Naive thymus-derived CD8-positive, alpha-beta T cell (primary cell): ENCODE measurements around the gene GPR35. TPM values are rescaled to one million over a fixed set of nuclear protein-coding genes. Genes with fewer than 3 reads are reported as not detected.
"Not testable (repeated sequence)": the region's sequence is repeated elsewhere in the genome, so short reads cannot be mapped to it uniquely, and the experiment has no call there.

ENCODE experiments used
- ATAC-seq, 2 donors: fragments of 150-1000 bp; cut with Tn5 transposase in 1 of 2; sonication (Bioruptor Pico), chemical (Tn5 transposase) in 1 of 2; 1 replicate in 1 of 2; 2 replicates in 1 of 2; pipeline ENCODE4 v1.10.0; 2021; ENCODE audit warnings: mild to moderate bottlenecking in 2 of 2, moderate library complexity in 2 of 2
- POLR2A ChIA-PET: fragments of 350-600 bp; sonication (Branson Sonifier 250); formaldehyde crosslinking; loops from one replicate; lab custom pipeline; 2021; ENCODE audit warnings: antibody characterized with exemption; lab: Charles Lee
- DNase-seq, 10 donors: peaks; one replicate each; pipeline versions ENCODE4 v3.0.0 to v3.0.0-alpha.2; 2020 to 2022
- H3K27ac Mint-ChIP-seq, 10 donors: one replicate each; pipeline ENCODE4 v1.8.0; 2020 to 2022; ENCODE audit warnings: mild to moderate bottlenecking in 10 of 10, mixed read lengths in 10 of 10, moderate library complexity in 4 of 10, inconsistent platforms in 1 of 10
- H3K27me3 Mint-ChIP-seq, 5 donors: one replicate each; pipeline ENCODE4 v1.8.0; 2021 to 2022; ENCODE audit warnings: mixed read lengths in 5 of 5
- H3K36me3 Mint-ChIP-seq, 3 donors: one replicate each; pipeline ENCODE4 v1.8.0; 2020 to 2022; ENCODE audit warnings: mixed read lengths in 3 of 3, mild to moderate bottlenecking in 2 of 3, inconsistent platforms in 1 of 3
- H3K4me1 Mint-ChIP-seq, 4 donors: one replicate each; pipeline ENCODE4 v1.8.0; 2021 to 2022; ENCODE audit warnings: mixed read lengths in 4 of 4
- H3K4me3 Mint-ChIP-seq, 10 donors: one replicate each; pipeline ENCODE4 v1.8.0; 2020 to 2022; ENCODE audit warnings: mild to moderate bottlenecking in 10 of 10, mixed read lengths in 10 of 10, moderate library complexity in 6 of 10, inconsistent platforms in 1 of 10
- H3K9me3 Mint-ChIP-seq, 9 donors: one replicate each; pipeline ENCODE4 v1.8.0; 2020 to 2022; ENCODE audit warnings: mixed read lengths in 9 of 9, mild to moderate bottlenecking in 3 of 9, inconsistent platforms in 1 of 9, moderate library complexity in 1 of 9
- polyA plus RNA-seq, 3 donors: library from polyadenylated mRNA; unstranded; fragments of 300-500 nt; fragmentation: Illumina TruSeq; gene quantifications; one replicate each; pipeline ENCODE4 v1.2.3, GENCODE V29; 2021
- total RNA-seq, 8 experiments: library from RNA in 2 of 8; stranded (reverse) in 2 of 8; gene quantifications; one replicate each; pipeline ENCODE4 v1.2.3 and lab custom pipeline; 2021 to 2026

The GPR35 gene
- total and polyA plus RNA-seq, 5 experiments from 2014 or later, result 1.3 to 9.8 (median 1.7) TPM

GRCh38 chr2:240646176-240646899 is 21.1 kb downstream of the GPR35 start:
- Mint-ChIP-seq H3K4me1 (peaks cover 0 to 13% (median 4%) of the 10 kb centered on the region in 4 donors), H3K36me3 (no peaks in the 10 kb centered on the region), H3K27me3 (peaks cover 3 to 25% (median 18%) of the 10 kb centered on the region in 5 donors), H3K9me3 (no peaks in the 10 kb centered on the region), H3K4me3 (peak overlapping the region in 6 of 10 donors; percentile 33 to 68 (median 42)), H3K27ac (peak overlapping the region in 7 of 10 donors; percentile 25 to 88 (median 77))
- POLR2A ChIA-PET, result no interaction called here
- peak in 1 of 2 donors; percentile 83 for ATAC-seq
- DNase-seq, result peak in 5 of 10 donors; percentile 21 to 44 (median 35)

- ATAC-seq, result no peak
- Mint-ChIP-seq H3K27ac (peak overlapping the region in 1 of 10 donors; percentile 44), H3K4me1 (peaks cover 0 to 13% (median 4%) of the 10 kb centered on the region in 4 donors), H3K9me3 (no peaks in the 10 kb centered on the region), H3K4me3 (no peak overlapping the region), H3K36me3 (no peaks in the 10 kb centered on the region), H3K27me3 (peaks cover 3 to 29% (median 22%) of the 10 kb centered on the region in 5 donors)
- POLR2A ChIA-PET, result no interaction called here
- no peak for DNase-seq
These were observed 21.7 kb downstream of the GPR35 start for GRCh38 chr2:240646900-240647502.

- no peaks in the 10 kb centered on the region for H3K9me3 Mint-ChIP-seq
- H3K36me3 Mint-ChIP-seq, result no peaks in the 10 kb centered on the region
- peak overlapping the region in 1 of 10 donors; percentile 3 for H3K4me3 Mint-ChIP-seq
- peak overlapping the region in 2 of 10 donors; percentile 41 to 52 for H3K27ac Mint-ChIP-seq
- H3K27me3 Mint-ChIP-seq, result peaks cover 4 to 29% (median 24%) of the 10 kb centered on the region in 5 donors
- DNase-seq (no peak), ATAC-seq (no peak)
- POLR2A ChIA-PET, result no interaction called here
- H3K4me1 Mint-ChIP-seq, result peaks cover 0 to 13% (median 4%) of the 10 kb centered on the region in 4 donors
These were observed 22.3 kb downstream of the GPR35 start for GRCh38 chr2:240647503-240648154.

GRCh38 chr2:240648155-240648649 is 22.9 kb downstream of the GPR35 start:
- DNase-seq (no peak), ATAC-seq (no peak)
- Mint-ChIP-seq H3K36me3 (no peaks in the 10 kb centered on the region), H3K4me3 (no peak overlapping the region), H3K27me3 (peaks cover 4 to 29% (median 25%) of the 10 kb centered on the region in 5 donors), H3K4me1 (peaks cover 0 to 12% (median 4%) of the 10 kb centered on the region in 4 donors), H3K27ac (peak overlapping the region in 1 of 10 donors; percentile 52), H3K9me3 (peaks cover 0 to 2% (median 0%) of the 10 kb centered on the region in 9 donors)
- POLR2A ChIA-PET, result interaction anchor here (0.6 kb wide), 1 partner anchor 859 kb away, joined by 3 read pairs; no protein-coding TSS in a partner anchor

GRCh38 chr2:240648650-240649275 is 23.5 kb downstream of the GPR35 start:
- no peak for ATAC-seq
- H3K36me3 Mint-ChIP-seq, result no peaks in the 10 kb centered on the region
- POLR2A ChIA-PET, result interaction anchor here (0.6 kb wide), 1 partner anchor 858 kb away, joined by 3 read pairs; no protein-coding TSS in a partner anchor
- H3K9me3 Mint-ChIP-seq, result peaks cover 0 to 2% (median 0%) of the 10 kb centered on the region in 9 donors
- peaks cover 4 to 29% (median 25%) of the 10 kb centered on the region in 5 donors for H3K27me3 Mint-ChIP-seq
- no peak overlapping the region for H3K4me3 Mint-ChIP-seq
- peaks cover 0 to 11% (median 4%) of the 10 kb centered on the region in 4 donors for H3K4me1 Mint-ChIP-seq
- no peak for DNase-seq
- H3K27ac Mint-ChIP-seq, result peak overlapping the region in 2 of 10 donors; percentile 30 to 51

GRCh38 chr2:240649331-240649730 is 24.1 kb downstream of the GPR35 start:
- Mint-ChIP-seq H3K4me1 (peaks cover 0 to 11% (median 4%) of the 10 kb centered on the region in 4 donors), H3K36me3 (no peaks in the 10 kb centered on the region), H3K4me3 (no peak overlapping the region), H3K9me3 (peaks cover 0 to 2% (median 0%) of the 10 kb centered on the region in 9 donors), H3K27ac (peak overlapping the region in 2 of 10 donors; percentile 40 to 51), H3K27me3 (peaks cover 4 to 29% (median 25%) of the 10 kb centered on the region in 5 donors)
- DNase-seq (no peak), ATAC-seq (no peak)
- POLR2A ChIA-PET, result no interaction called here

GRCh38 chr2:240650254-240650965 is 25.1 kb downstream of the GPR35 start:
- no peak overlapping the region for H3K4me3 Mint-ChIP-seq
- POLR2A ChIA-PET, result no interaction called here
- DNase-seq, result no peak
- H3K4me1 Mint-ChIP-seq, result peaks cover 4 to 13% (median 8%) of the 10 kb centered on the region in 4 donors
- peaks cover 0 to 2% (median 0%) of the 10 kb centered on the region in 9 donors for H3K9me3 Mint-ChIP-seq
- H3K36me3 Mint-ChIP-seq, result no peaks in the 10 kb centered on the region
- peaks cover 4 to 37% (median 25%) of the 10 kb centered on the region in 5 donors for H3K27me3 Mint-ChIP-seq
- no peak for ATAC-seq
- H3K27ac Mint-ChIP-seq, result no peak overlapping the region

GRCh38 chr2:240651185-240651584 is 25.9 kb downstream of the GPR35 start:
- no peak overlapping the region for H3K27ac Mint-ChIP-seq
- POLR2A ChIA-PET, result no interaction called here
- peaks cover 0 to 2% (median 0%) of the 10 kb centered on the region in 9 donors for H3K9me3 Mint-ChIP-seq
- peaks cover 4 to 37% (median 25%) of the 10 kb centered on the region in 5 donors for H3K27me3 Mint-ChIP-seq
- H3K4me3 Mint-ChIP-seq, result no peak overlapping the region
- DNase-seq (no peak), ATAC-seq (no peak)
- no peaks in the 10 kb centered on the region for H3K36me3 Mint-ChIP-seq
- H3K4me1 Mint-ChIP-seq, result peaks cover 4 to 10% (median 7%) of the 10 kb centered on the region in 4 donors

- DNase-seq (peak in 1 of 10 donors; percentile 49), ATAC-seq (no peak)
- POLR2A ChIA-PET, result no interaction called here
- peaks cover 1 to 18% (median 7%) of the 10 kb centered on the region in 5 donors for H3K27me3 Mint-ChIP-seq
- no peaks in the 10 kb centered on the region for H3K36me3 Mint-ChIP-seq
- peaks cover 6 to 13% (median 11%) of the 10 kb centered on the region in 4 donors for H3K4me1 Mint-ChIP-seq
- peaks cover 0 to 4% (median 0%) of the 10 kb centered on the region in 9 donors for H3K9me3 Mint-ChIP-seq
- peak overlapping the region in 1 of 10 donors; percentile 51 for H3K27ac Mint-ChIP-seq
- H3K4me3 Mint-ChIP-seq, result no peak overlapping the region
These were observed 30.9 kb downstream of the GPR35 start for GRCh38 chr2:240655931-240656886.

- H3K4me3 Mint-ChIP-seq, DNase-seq, H3K27ac Mint-ChIP-seq, ATAC-seq, POLR2A ChIA-PET: not testable (repeated sequence)
- Mint-ChIP-seq H3K27me3 (peaks cover 0 to 20% (median 3%) of the 10 kb centered on the region in 5 donors), H3K36me3 (peaks cover 0 to 10% (median 0%) of the 10 kb centered on the region in 3 donors), H3K4me1 (peaks cover 3 to 12% (median 9%) of the 10 kb centered on the region in 4 donors), H3K9me3 (peaks cover 0 to 16% (median 5%) of the 10 kb centered on the region in 9 donors)
These were observed 34.6 kb downstream of the GPR35 start for GRCh38 chr2:240659883-240660282.
